GOT3 (cell line): ENCODE data around the gene OR2A7.
"Not testable (repeated sequence)": the region's sequence is repeated elsewhere in the genome, so short reads cannot be mapped to it uniquely, and the experiment has no call there.

Source experiments
- DNase-seq: peaks from one replicate; lab custom pipeline; 2025; ENCODE audit warnings: mixed read lengths; lab: John Stamatoyannopoulos, UW

Gene OR2A7

GRCh38 chr7:144252307-144252706, 12.3 kb downstream of the OR2A7 start:
- DNase-seq = not testable (repeated sequence)

DNA sequence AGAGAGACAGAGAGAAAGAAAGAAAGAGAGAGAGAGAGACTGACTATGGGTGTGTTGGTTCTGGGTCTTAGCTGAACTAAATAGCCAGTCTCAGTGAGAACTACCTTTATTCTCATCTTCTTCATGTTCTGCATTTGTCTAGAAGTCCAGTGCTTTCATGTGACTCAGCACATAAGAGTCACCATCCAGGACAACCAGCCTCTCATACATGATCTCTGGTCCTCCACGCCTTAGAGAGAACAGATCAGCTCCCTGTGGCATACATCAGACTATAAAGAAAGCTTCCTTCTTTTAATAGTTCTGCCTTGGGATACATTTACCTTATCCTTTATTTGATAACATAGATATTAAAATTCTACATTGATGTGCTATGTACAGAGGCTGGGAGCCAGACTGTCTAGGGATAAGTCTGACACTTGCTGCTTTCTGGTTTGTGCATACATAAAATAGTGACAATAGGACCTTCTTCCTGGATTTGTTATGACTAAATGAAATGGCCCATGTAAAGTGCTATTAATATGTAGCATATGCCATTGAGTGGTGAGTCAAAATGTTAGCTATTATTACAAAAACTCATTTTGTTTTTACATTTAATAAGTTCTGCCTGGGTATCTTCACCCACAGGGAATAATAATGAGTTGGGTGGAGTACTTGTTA, 16.8 kb downstream of the OR2A7 start:
- not testable (repeated sequence) for DNase-seq

DNA sequence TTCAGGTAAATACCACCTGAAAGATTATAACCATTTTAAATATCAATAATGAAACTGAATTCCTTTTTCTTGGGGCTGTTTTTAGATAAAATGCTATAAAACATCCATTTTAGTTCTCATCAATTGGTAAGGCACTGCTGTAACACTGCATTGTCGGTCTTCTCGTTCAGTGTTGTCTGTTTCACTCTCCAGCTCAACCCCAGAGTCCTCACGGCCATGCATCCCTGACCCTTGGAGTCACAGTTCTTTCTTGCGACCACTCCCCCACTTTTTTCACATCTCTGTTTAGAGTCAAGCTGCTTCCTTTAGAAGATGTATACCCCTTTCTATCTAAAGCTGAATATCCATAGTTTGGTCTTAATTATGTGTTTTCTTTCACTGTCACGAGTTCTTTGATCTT, 17.6 kb downstream of the OR2A7 start:
- not testable (repeated sequence) for DNase-seq

GRCh38 chr7:144245372-144245771, 19.2 kb downstream of the OR2A7 start:
- DNase-seq = not testable (repeated sequence)

DNA sequence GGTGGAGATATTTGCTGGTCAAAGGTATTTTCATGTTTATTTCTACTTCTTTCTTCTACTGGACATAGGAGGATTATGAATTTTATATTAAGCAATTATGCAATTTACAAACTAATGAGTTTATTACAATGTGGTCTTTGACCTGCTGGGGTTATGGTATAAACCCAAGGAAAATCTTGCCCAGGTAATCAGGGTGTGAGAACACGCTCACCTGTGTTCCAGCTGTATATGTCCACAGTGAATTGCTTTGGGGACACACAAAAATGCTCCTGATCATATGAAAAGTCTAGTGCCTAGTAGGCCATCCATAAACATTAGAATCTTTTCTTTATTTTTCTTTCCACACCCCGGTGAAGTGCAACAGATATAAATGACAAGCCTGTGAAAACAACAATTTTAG, 25.2 kb downstream of the OR2A7 start, which contains the start of gene OR2A42:
Gene OR2A42 (minus strand): TSS at position 241 of the 400 bp plus-strand sequence. CDS start 6,762 bp downstream, outside the sequence.
- not testable (repeated sequence) for DNase-seq

DNA sequence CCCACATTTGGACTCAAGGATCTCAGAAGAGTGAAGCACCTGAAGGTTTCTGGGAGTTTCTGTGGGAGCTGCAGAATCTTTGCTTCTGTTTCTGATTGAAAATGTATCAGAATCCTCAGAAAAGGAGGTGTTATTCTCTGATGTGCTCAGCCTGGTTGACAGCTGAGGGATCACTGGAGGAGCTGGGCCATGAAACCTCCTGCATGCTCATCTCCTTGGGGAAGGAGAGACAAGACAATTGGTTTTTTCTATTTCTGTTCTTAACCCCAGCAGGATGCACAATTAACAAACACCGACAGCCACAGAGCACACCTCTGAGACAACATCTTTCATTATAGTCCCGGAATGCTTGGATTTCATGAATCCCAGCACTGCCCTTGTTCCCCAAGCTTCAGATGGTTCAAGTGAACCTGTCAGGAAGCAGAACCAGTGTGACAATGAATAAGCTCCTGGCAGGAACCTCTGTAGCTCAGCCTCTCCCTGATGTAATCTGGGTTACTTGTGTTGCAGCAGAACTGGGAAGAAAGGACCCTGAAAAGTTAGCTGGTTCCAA, 26.0 kb downstream of the OR2A7 start:
- not testable (repeated sequence) for DNase-seq

- DNase-seq = not testable (repeated sequence)
These were observed 31.6 kb downstream of the OR2A7 start for GRCh38 chr7:144233039-144233438.

DNA sequence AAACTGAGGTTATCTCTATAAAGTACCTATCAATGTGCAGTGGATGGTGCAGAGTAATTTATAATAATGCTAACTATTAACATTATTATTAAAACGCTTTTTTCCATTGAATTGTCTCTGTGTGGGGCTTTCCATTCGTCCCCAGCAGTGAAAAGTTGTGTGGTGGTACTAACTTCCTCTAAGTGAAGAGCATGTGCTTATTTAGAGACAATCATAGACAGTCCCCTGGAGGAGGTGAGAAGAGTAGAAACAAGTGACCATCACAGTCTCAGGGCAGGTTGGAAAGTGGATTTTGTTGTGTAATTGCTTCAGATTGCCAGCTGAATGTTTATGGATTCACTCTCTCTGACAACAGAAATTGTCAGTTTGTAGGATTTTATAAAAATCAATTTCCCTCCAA, 33.6 kb downstream of the OR2A7 start:
- DNase-seq = not testable (repeated sequence)

DNA sequence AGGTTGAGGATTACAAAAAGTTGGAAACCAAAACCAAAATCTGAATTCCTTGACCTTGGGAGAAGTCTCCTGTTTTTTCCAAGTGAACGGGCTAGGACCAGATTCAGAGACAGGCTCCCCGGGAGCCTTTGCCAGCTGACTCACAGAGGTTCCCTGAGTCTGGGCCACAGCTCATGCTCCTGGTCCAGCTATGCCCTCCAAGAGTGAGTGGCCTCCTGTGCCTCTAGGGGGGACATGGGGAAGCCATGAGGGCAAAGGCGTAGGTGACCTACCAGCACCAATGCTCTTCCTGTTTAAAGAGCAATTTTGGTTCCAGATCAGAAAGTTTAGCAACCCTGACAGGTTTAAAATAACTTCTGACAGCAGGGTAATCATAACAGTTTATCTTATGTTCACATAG, 35.8 kb downstream of the OR2A7 start:
- not testable (repeated sequence) for DNase-seq

DNA sequence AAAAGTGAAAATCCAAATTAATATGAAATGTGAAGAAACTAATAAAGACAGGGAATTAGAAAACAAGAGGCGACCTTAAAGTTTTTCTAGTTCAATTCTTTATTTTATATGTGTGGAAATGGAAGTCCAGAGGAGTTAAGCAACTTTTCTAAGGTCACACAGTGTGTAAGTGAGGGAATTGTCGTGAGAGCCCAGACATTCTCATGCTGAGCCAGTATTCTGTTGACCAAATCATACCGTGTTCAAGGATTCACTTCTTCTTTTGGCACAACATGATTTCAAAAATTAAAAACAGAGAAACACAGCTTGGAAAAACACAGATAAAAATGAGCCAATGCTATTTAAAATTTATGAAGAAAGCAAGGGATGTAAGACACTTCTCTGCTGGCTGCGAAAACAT, 37.7 kb downstream of the OR2A7 start:
- DNase-seq = not testable (repeated sequence)

DNA sequence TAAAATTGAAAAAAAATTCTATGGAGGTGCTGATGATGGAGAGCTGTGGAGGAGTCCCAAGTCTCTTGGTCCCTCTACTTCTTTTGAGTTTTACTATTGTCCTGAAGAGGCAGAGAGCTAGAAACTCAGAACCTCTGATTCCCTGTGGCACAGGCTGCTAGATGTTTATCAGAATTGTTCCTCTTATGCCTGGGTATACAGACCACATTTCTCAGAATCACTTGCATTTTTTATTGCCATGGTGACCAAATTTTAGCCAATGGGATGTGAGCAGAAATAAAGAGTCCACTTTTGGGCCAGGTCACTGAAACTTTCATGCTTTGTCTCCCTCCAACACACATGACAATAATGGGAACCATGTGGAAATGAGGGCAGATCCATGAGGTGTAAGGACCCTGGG, 40.9 kb downstream of the OR2A7 start:
- DNase-seq = not testable (repeated sequence)

- DNase-seq = not testable (repeated sequence)
These were observed 44.1 kb downstream of the OR2A7 start for GRCh38 chr7:144220531-144220930.

DNA sequence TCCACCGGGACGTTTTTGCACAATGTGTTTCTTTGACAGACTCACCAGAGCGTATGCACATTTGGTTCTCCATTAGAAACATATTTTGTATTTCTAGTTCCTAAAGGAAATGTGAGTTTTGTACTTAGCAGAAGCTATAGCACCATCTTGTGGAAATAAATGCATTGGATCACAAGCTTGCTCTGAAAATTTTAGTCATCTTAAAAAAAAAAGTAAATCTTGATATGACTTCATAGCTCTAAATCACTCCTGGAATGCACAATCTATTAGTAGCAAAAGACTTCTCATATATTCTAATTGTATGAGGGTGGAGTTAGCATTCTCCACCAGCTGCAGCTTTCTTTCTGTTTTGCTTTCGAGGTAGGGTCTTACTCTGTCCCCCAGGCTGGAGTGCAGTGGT, 45.4 kb downstream of the OR2A7 start:
- DNase-seq = not testable (repeated sequence)

DNA sequence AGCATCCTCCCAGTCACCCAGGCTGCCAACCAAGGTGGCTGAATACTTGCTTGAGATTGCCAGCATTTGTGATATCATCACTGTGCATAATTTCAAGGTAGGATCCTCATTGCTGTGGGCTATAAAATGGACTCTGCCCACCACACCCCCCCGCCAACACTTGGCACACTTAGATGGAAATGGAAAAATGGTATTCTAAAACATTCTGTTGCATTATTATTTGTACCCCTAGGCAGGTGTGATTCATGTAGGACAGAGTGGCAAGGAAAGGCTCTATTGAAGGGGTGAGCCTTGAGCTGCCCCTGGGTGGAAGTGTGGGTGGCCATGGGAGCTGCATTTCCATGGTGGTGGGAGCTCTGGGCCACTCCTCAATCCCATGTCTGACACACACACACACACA, 46.0 kb downstream of the OR2A7 start:
- not testable (repeated sequence) for DNase-seq

DNA sequence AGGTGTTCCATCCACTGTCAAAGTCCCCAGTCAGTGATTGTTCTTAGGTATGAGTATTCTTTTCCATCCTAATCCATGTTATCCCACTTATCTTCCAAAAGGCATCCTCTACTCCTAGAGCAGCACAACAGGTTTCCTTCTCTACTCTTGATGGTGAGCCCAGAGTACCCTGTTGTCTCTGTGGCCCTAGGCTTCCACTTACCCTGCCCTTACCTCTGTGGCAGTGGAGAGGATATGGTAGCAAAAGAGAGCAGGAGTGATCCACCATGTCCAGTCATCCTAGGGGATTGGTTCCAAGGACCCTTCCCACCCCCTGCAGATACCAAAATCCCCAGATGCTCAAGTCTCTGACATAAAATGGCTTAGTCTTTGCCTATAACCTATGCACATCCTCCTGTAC, 47.4 kb downstream of the OR2A7 start:
- DNase-seq = not testable (repeated sequence)
